Endothelial cell of umbilical vein (primary cell): ENCODE data around the gene DMD. TPM values are rescaled to one million over a fixed set of nuclear protein-coding genes. Genes with fewer than 3 reads are reported as not detected.

Experiments used
- BruUV-seq: library from RNA; stranded (reverse); fragments of 400-500 nt; replicated peaks from 2 replicates; lab custom pipeline; 2021; lab: Mats Ljungman, UMichigan
- CTCF ChIA-PET: fragments of 300-600, 350-600 bp; sonication (Branson Sonifier 250); formaldehyde crosslinking; loops from one replicate; lab custom pipeline; 2021; ENCODE audit warnings: antibody characterized with exemption, inconsistent platforms; lab: Charles Lee
- POLR2A ChIA-PET: fragments of 300-600, 350-600 bp; sonication (Branson Sonifier 250); formaldehyde crosslinking; loops from one replicate; lab custom pipeline; 2021; ENCODE audit warnings: antibody characterized with exemption, inconsistent platforms; lab: Charles Lee
- DNase-seq: peaks from one replicate; pipeline ENCODE4 v3.0.0-alpha.2; 2011; ENCODE audit warnings: low read depth, low spot score
- FAIRE-seq: peaks from 2 replicates; lab custom pipeline; 2011; peaks lifted over from hg19 to GRCh38; lab: Jason Lieb, UNC
- H2AFZ ChIP-seq: 2 replicates; pipeline ENCODE4 v1.6.0; 2012; ENCODE audit warnings: low read depth, low read length, control low read depth, inconsistent platforms
- H3K27ac ChIP-seq: 2 replicates; pipeline ENCODE4 v1.5.1; 2011; ENCODE audit warnings: low read depth, mild to moderate bottlenecking, control low read depth, low read length, moderate library complexity; ENCODE audit not compliant: insufficient read depth
- H3K27me3 ChIP-seq, 2 experiments: 2 replicates each; pipeline versions ENCODE4 v1.6.0 to v1.6.1; 2011; ENCODE audit warnings: low read length in 2 of 2, mixed read lengths in 1 of 2; ENCODE audit not compliant: control insufficient read depth in 2 of 2, insufficient read depth in 2 of 2
- H3K36me3 ChIP-seq, 2 experiments: 2 replicates in 1 of 2; 3 replicates in 1 of 2; pipeline ENCODE4 v1.5.1; 2011; ENCODE audit warnings: low read length in 2 of 2, mild to moderate bottlenecking in 1 of 2, moderate library complexity in 1 of 2; ENCODE audit not compliant: control insufficient read depth in 2 of 2, insufficient read depth in 2 of 2; ENCODE audit errors: extremely low read depth in 1 of 2
- H3K4me1 ChIP-seq: 3 replicates; pipeline ENCODE4 v1.5.1; 2011; ENCODE audit warnings: mild to moderate bottlenecking, low read length; ENCODE audit not compliant: control insufficient read depth, insufficient read depth; ENCODE audit errors: extremely low read depth
- H3K4me2 ChIP-seq: 2 replicates; pipeline ENCODE4 v1.6.1; 2011; ENCODE audit warnings: low read length, control low read depth, mixed read lengths; ENCODE audit not compliant: insufficient read depth
- H3K4me3 ChIP-seq, 3 experiments: fragments of 200-600 bp in 1 of 3; sonication (generic), shearing (Covaris generic) in 1 of 3; replicated peaks in 1 of 3; 2 replicates each; pipeline ENCODE4 v1.5.1; 2011 to 2016; ENCODE audit warnings: control low read depth in 3 of 3, low read length in 3 of 3, mild to moderate bottlenecking in 2 of 3, inconsistent platforms in 1 of 3, low read depth in 1 of 3, moderate library complexity in 1 of 3; ENCODE audit not compliant: insufficient read depth in 1 of 3
- H3K79me2 ChIP-seq: 2 replicates; pipeline ENCODE4 v1.6.0; 2012; ENCODE audit warnings: low read length, inconsistent platforms; ENCODE audit not compliant: control insufficient read depth, insufficient read depth
- H3K9ac ChIP-seq: replicated peaks from 2 replicates; pipeline ENCODE3; 2011; ENCODE audit warnings: low read length, control low read depth; ENCODE audit not compliant: insufficient read depth; ENCODE audit errors: extremely low read depth
- H3K9me1 ChIP-seq: replicated peaks from 3 replicates; pipeline ENCODE4 v1.6.0; 2011; ENCODE audit warnings: mild to moderate bottlenecking, low read length; ENCODE audit not compliant: control insufficient read depth, insufficient read depth; ENCODE audit errors: extremely low read depth
- H3K9me3 ChIP-seq: replicated peaks from 2 replicates; pipeline ENCODE4 v1.5.1; 2012; ENCODE audit warnings: low read length, inconsistent platforms; ENCODE audit not compliant: control insufficient read depth, insufficient read depth
- H4K20me1 ChIP-seq: replicated peaks from 2 replicates; pipeline ENCODE3; 2011; ENCODE audit warnings: mild to moderate bottlenecking, low read length; ENCODE audit not compliant: control insufficient read depth, insufficient read depth; ENCODE audit errors: extremely low read depth
- CTCF ChIP-seq, 2 donors: IDR thresholded peaks; 1 replicate in 1 of 2; 2 replicates in 1 of 2; pipeline ENCODE4 v1.5.1; 2011; ENCODE audit warnings: low read length in 2 of 2, mild to moderate bottlenecking in 2 of 2, moderate library complexity in 2 of 2, control low read depth in 1 of 2, inconsistent platforms in 1 of 2, low read depth in 1 of 2; ENCODE audit not compliant: insufficient read depth in 1 of 2; ENCODE audit errors: extremely low read depth in 1 of 2
- EZH2 ChIP-seq: IDR thresholded peaks from 2 replicates; pipeline ENCODE4 v1.6.1; 2012; ENCODE audit warnings: borderline replicate concordance, low read depth, mild to moderate bottlenecking, moderate library complexity, low read length, inconsistent platforms; ENCODE audit not compliant: severe bottlenecking
- FOS ChIP-seq: IDR thresholded peaks from 2 replicates; pipeline ENCODE4 v1.6.1; 2011; ENCODE audit warnings: mild to moderate bottlenecking, low read length, moderate library complexity, borderline replicate concordance; ENCODE audit not compliant: insufficient read depth
- GATA2 ChIP-seq: IDR thresholded peaks from 2 replicates; pipeline ENCODE4 v1.7.0; 2011; ENCODE audit warnings: low read depth, mild to moderate bottlenecking, moderate library complexity, mixed read lengths, low read length; ENCODE audit not compliant: insufficient read length, insufficient read depth
- JUN ChIP-seq: IDR thresholded peaks from 2 replicates; pipeline ENCODE4 v1.6.1; 2011; ENCODE audit warnings: borderline replicate concordance, low read depth; ENCODE audit not compliant: insufficient read length, insufficient read depth
- MAX ChIP-seq: IDR thresholded peaks from 2 replicates; pipeline ENCODE4 v1.6.1; 2011; ENCODE audit not compliant: insufficient read depth, insufficient read length
- MYC ChIP-seq: IDR thresholded peaks from one replicate; pipeline ENCODE4 v1.6.1; 2011; ENCODE audit warnings: mild to moderate bottlenecking, low read depth, low read length
- POLR2A ChIP-seq: IDR thresholded peaks from 2 replicates; pipeline ENCODE4 v1.6.1; 2012; ENCODE audit warnings: low read depth, mild to moderate bottlenecking, control low read depth, low read length
- POLR2AphosphoS5 ChIP-seq: IDR thresholded peaks from 2 replicates; pipeline ENCODE4 v1.6.1; 2012; ENCODE audit warnings: low read depth, mild to moderate bottlenecking, control low read depth, low read length, moderate library complexity; ENCODE audit not compliant: insufficient read depth
- dilution Hi-C: fragments of 300-500 bp; cut with MboI; formaldehyde crosslinking; loops from one replicate; pipeline ENCODE4 v1.15.0; 2019; ENCODE audit warnings: low sequenced_read_pairs; ENCODE audit not compliant: extremely low pct_ligation_motif_present
- intact Hi-C: fragments of 100-400 bp; cut with micrococcal nuclease; formaldehyde crosslinking; loops from one replicate; pipeline ENCODE4 v1.10.0; 2022
- polyA plus RNA-seq, 4 experiments: library from polyadenylated mRNA; depleted of rRNA in 3 of 4; stranded (reverse) in 3 of 4; unstranded in 1 of 4; fragments of >200 nt; gene quantifications; 2 replicates each; pipeline versions ENCODE4 v1.2.1 to v1.2.3, GENCODE V29; 2011 to 2012; ENCODE audit warnings: missing spikeins in 1 of 4
- total RNA-seq: library from RNA; stranded (reverse); gene quantifications from 2 replicates; pipeline ENCODE4 v1.2.3, GENCODE V29; 2021

Gene DMD
- total and polyA plus RNA-seq, 2 donors (not counting 3 experiments of a cell fraction or from before 2014, with no cell fraction given): 7.3 to 9.0 TPM

- Histone ChIP-seq H3K36me3 (no peaks in the 10 kb centered on the region), H3K4me1 (no peaks in the 10 kb centered on the region), H2AFZ (no peak overlapping the region), H3K9ac (no peak overlapping the region), H3K9me3 (no peaks in the 10 kb centered on the region), H3K4me3 (no peak overlapping the region), H3K4me2 (no peak overlapping the region), H3K27me3 (no peaks in the 10 kb centered on the region), H4K20me1 (no peaks in the 10 kb centered on the region), H3K9me1 (no peaks in the 10 kb centered on the region), H3K79me2 (no peaks in the 10 kb centered on the region), H3K27ac (no peak overlapping the region)
- CTCF ChIA-PET: no interaction called here
- BruUV-seq: no TSS peak
- no peak for TF ChIP-seq MAX
- TF ChIP-seq POLR2A: no peak
- no peak for TF ChIP-seq CTCF (IDR thresholded peaks at IDR 0.05; ENCODE audit: extremely low read depth in 1 of 2, insufficient read depth in 1 of 2, low read depth in 1 of 2, low read length in 2 of 2)
- TF ChIP-seq EZH2: no peak
- TF ChIP-seq FOS: no peak
- no peak for TF ChIP-seq JUN
- no peak for TF ChIP-seq GATA2
- no peak for TF ChIP-seq MYC
- TF ChIP-seq POLR2AphosphoS5: no peak
- intact Hi-C loops: no loop called here
- dilution Hi-C loops: no loop called here
- DNase-seq: no peak
- no peak for FAIRE-seq
- POLR2A ChIA-PET: no interaction called here
Observed at GRCh38 chrX:33160273-33160672, 51.1 kb downstream of the DMD start.
